Activated CD4-positive, alpha-beta T cell treated with anti-CD3 and anti-CD28 coated beads for 24 hours (primary cell): Measurements from ENCODE around the gene PSORS1C1.
"Not testable (repeated sequence)": the region's sequence is repeated elsewhere in the genome, so short reads cannot be mapped to it uniquely, and the experiment has no call there.

Experiments
- DNase-seq, 2 donors: peaks; one replicate each; pipeline ENCODE4 v3.0.0-alpha.2; 2020; ENCODE audit warnings: low read depth in 2 of 2

Gene PSORS1C1

GRCh38 chr6:31114541-31114878 lies at the start of gene PSORS1C1:
Gene PSORS1C1, plus strand, starts transcription at chr6:31114800. Its CDS starts 14,833 bp downstream, at chr6:31129633.
- DNase-seq: no peak

- no peak for DNase-seq
These were observed 49.0 kb upstream of the PSORS1C1 start for GRCh38 chr6:31065556-31065955.

GRCh38 chr6:31067028-31067427 lies 47.6 kb upstream of the PSORS1C1 start:
- DNase-seq: not testable (repeated sequence)

GRCh38 chr6:31067891-31068668 lies 46.5 kb upstream of the PSORS1C1 start:
- DNase-seq: not testable (repeated sequence)

- DNase-seq: peak; percentile 57 to 59
These were observed 45.8 kb upstream of the PSORS1C1 start for GRCh38 chr6:31068669-31069340.

- DNase-seq: no peak
These were observed 43.8 kb upstream of the PSORS1C1 start for GRCh38 chr6:31070711-31071197.

GRCh38 chr6:31074401-31074800 lies 40.2 kb upstream of the PSORS1C1 start:
- no peak for DNase-seq

GRCh38 chr6:31075528-31075927 lies 39.1 kb upstream of the PSORS1C1 start:
- DNase-seq: no peak

GRCh38 chr6:31076611-31077010 lies 38.0 kb upstream of the PSORS1C1 start:
- no peak for DNase-seq

- peak; percentile 51 to 74 for DNase-seq
These were observed 34.8 kb upstream of the PSORS1C1 start for GRCh38 chr6:31079656-31080261.

- DNase-seq: no peak
These were observed 32.7 kb upstream of the PSORS1C1 start for GRCh38 chr6:31081872-31082271.

GRCh38 chr6:31083742-31084354 lies 30.8 kb upstream of the PSORS1C1 start:
- DNase-seq: peak in 1 of 2 donors; percentile 31

GRCh38 chr6:31086788-31087440 lies 27.7 kb upstream of the PSORS1C1 start:
- DNase-seq: no peak

GRCh38 chr6:31087494-31088089 lies 27.0 kb upstream of the PSORS1C1 start:
- peak; percentile 92 to 93 for DNase-seq

GRCh38 chr6:31090275-31090972 lies 24.2 kb upstream of the PSORS1C1 start:
- no peak for DNase-seq

GRCh38 chr6:31090973-31091364 lies 23.6 kb upstream of the PSORS1C1 start:
- DNase-seq: no peak

GRCh38 chr6:31091680-31092079 lies 22.9 kb upstream of the PSORS1C1 start:
- DNase-seq: no peak

- DNase-seq: no peak
These were observed 22.4 kb upstream of the PSORS1C1 start for GRCh38 chr6:31092238-31092637.

GRCh38 chr6:31092769-31093505 lies 21.7 kb upstream of the PSORS1C1 start:
- no peak for DNase-seq

- DNase-seq: peak in 1 of 2 donors; percentile 9
These were observed 20.2 kb upstream of the PSORS1C1 start for GRCh38 chr6:31094389-31094881.
